Measurements from ENCODE around the gene TCAP.

DNA sequence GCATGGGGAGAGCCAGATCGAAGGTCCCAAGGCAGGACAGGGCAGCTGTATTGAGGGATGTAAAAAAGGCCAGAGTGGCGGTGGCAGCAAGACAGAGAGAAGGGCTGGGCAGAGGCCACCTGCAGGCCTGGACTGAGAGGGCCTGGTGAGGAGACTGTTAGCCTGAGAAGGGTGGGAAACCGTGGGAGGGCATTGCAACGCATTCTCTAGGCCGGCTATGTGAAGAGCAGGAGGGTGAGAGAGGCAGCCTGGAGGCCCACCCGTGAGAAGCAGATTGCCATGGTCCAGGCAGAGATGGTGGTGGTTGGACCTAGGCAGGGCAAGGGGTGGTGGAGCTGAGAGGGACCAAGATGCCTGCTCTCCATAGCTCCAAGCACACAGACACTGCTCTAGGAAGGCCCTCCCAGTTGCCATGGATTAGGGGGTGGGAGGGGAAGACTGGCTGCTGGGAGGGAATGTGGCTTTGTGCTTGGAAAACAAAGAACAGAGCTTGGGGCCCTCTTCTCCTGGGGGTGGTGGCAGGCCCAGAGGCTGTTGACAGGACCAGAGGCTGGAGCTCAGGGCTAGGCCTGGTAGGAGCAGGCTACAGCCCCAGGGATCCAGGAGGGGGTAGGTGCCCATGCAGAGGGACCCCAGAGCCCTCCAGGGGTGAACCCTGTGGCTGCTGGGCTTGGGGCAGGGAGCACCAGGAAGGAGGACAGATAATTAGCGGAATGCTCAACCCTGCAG lies 12.4 kb upstream of the TCAP start:
- TF ChIP-seq CTCF (IDR thresholded peaks at IDR 0.05) (no peak), POLR2A (IDR thresholded peaks at IDR 0.05) (no peak)
